ENCODE results near the gene FBP2. TPM values are rescaled to one million over a fixed set of nuclear protein-coding genes. Genes with fewer than 3 reads are reported as not detected.
"Not testable (repeated sequence)": the region's sequence is repeated elsewhere in the genome, so short reads cannot be mapped to it uniquely, and the experiment has no call there.

The FBP2 gene
- total RNA-seq, 1 donor: not detected

DNA sequence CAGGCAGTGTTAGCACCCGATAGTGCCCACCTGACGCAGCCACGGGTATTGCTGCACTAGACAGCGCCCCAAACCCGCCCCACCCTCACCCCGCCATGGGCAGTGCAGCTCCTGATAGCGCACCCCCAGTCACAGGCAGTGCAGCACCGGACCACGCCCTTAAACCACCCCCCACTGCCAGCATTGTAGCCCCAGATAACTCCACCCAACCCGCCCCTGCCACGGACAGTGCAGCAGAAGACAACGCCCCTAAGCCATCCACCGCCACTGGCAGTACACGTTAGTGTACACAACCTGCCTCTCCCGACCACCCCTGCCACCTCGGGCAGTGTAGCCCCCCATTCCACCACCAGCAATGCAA is 39.6 kb downstream of the FBP2 start:
- peak overlapping the region; percentile 64 for H3K4me3 ChIP-seq (ENCODE audit: low read depth, low read length)
- DNase-seq (ENCODE audit: low read depth): no peak
- no peak for TF ChIP-seq CTCF (IDR thresholded peaks at IDR 0.05; ENCODE audit: insufficient read depth, low read depth, low read length)

GRCh38 chr9:94553029-94553938 is 40.3 kb downstream of the FBP2 start:
- peak overlapping the region; percentile 64 for H3K4me3 ChIP-seq (ENCODE audit: low read depth, low read length)
- DNase-seq (ENCODE audit: low read depth): no peak
- TF ChIP-seq CTCF (IDR thresholded peaks at IDR 0.05; ENCODE audit: insufficient read depth, low read depth, low read length): no peak

DNA sequence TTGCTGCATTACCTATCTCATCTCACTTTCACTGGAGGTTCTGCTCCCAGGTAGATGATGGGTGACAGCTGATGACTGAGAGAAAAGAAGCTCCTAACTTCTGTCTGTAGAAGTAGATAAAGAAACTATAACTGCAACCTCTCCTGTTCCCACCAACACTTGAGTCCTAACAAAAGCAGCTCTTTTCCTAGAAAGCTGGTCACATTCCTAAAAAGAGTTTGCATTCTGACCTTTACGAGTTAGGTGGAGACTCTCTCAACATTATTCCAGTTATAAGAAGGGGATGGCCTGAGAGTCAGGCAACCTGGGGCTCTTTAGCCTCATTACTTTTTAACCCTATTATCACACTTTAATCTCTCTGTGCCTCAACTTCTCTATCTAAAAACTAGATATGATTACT is 47.7 kb downstream of the FBP2 start:
- H3K4me3 ChIP-seq (ENCODE audit: low read depth, low read length): no peak overlapping the region
- no peak for DNase-seq (ENCODE audit: low read depth)
- no peak for TF ChIP-seq CTCF (IDR thresholded peaks at IDR 0.05; ENCODE audit: insufficient read depth, low read depth, low read length)

- not testable (repeated sequence) for DNase-seq (ENCODE audit: low read depth); H3K4me3 ChIP-seq (ENCODE audit: low read depth, low read length)
Measured at GRCh38 chr9:94544335-94544734, 49.3 kb downstream of the FBP2 start.

DNA sequence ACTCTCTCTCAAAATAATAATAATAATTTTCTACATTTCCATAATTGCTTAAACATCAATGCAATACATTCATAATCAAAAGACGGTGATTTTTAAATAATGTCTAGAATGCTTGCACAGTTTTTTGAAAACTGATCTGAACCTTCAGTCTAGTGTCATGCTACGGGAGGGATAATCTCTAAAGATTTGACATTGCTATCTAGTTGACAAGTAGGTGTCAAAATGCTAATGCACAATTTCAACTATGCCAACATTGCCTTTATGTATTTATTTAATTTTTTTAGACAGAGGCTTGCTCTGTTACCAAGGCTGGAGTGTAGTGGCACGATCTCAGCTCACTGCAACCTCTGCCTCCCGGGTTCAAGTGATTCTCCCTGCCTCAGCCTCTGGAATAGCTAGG is 54.7 kb downstream of the FBP2 start:
- no peak for DNase-seq (ENCODE audit: low read depth)
- H3K4me3 ChIP-seq (ENCODE audit: low read depth, low read length): no peak overlapping the region
- no peak for TF ChIP-seq CTCF (IDR thresholded peaks at IDR 0.05; ENCODE audit: insufficient read depth, low read depth, low read length)

- no peak for DNase-seq (ENCODE audit: low read depth)
- TF ChIP-seq CTCF (IDR thresholded peaks at IDR 0.05; ENCODE audit: insufficient read depth, low read depth, low read length): no peak
- H3K4me3 ChIP-seq (ENCODE audit: low read depth, low read length): no peak overlapping the region
Measured at GRCh38 chr9:94534901-94535300, 58.7 kb downstream of the FBP2 start.

DNA sequence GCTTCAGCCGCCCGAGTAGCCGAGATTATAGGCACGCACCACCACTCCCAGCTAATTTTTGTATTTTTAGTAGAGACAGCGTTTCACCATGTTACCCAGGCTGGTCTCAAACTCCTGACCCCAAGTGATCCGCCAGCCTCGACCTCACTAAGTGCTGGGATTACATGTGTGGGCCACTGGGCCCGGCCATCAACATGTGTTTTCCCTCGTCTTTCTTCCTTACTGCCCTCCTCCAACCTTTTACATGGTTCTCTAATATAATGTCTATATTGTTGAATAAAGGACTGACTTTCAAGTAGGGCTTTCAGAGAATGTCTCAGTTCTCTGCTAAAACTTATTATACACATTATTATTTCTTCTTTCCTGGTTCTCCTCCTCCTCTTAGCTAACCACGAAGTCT is 60.0 kb downstream of the FBP2 start:
- DNase-seq (ENCODE audit: low read depth): no peak
- TF ChIP-seq CTCF (IDR thresholded peaks at IDR 0.05; ENCODE audit: insufficient read depth, low read depth, low read length): no peak
- H3K4me3 ChIP-seq (ENCODE audit: low read depth, low read length): no peak overlapping the region

Measured in fibroblast of villous mesenchyme (primary cell).